RCC 7860 (cell line): Measurements from ENCODE around the gene ECHS1.
A peak's percentile ranks its signal among the peaks of the same experiment; 100 is the strongest.
"Not testable (repeated sequence)": the region's sequence is repeated elsewhere in the genome, so short reads cannot be mapped to it uniquely, and the experiment has no call there.

Experiments used
- DNase-seq: peaks from one replicate; pipeline ENCODE4 v3.0.0-alpha.2; 2015; ENCODE audit warnings: low spot score
- FAIRE-seq: peaks from 2 replicates; lab custom pipeline; 2012; peaks lifted over from hg19 to GRCh38; lab: Jason Lieb, UNC

Gene ECHS1

GRCh38 chr10:133373174-133374090, at the start of gene ECHS1:
ECHS1 (minus strand) TSS chr10:133373354; CDS start chr10:133373333, 21 bp downstream.
- FAIRE-seq = no peak
- DNase-seq = peak; percentile 82

GRCh38 chr10:133422223-133422806, 49.2 kb upstream of the ECHS1 start:
- FAIRE-seq = no peak
- no peak for DNase-seq

GRCh38 chr10:133421336-133422222, 48.4 kb upstream of the ECHS1 start:
- no peak for DNase-seq
- FAIRE-seq = no peak

GRCh38 chr10:133420579-133420978, 47.4 kb upstream of the ECHS1 start:
- no peak for FAIRE-seq
- no peak for DNase-seq

- FAIRE-seq = no peak
- no peak for DNase-seq
Observed at GRCh38 chr10:133420028-133420427, 46.9 kb upstream of the ECHS1 start.

- FAIRE-seq = no peak
- DNase-seq = no peak
Observed at GRCh38 chr10:133419211-133419950, 46.2 kb upstream of the ECHS1 start.

- no peak for FAIRE-seq
Observed at GRCh38 chr10:133418289-133418993, 45.3 kb upstream of the ECHS1 start.

GRCh38 chr10:133415752-133416151, 42.6 kb upstream of the ECHS1 start:
- FAIRE-seq (no peak), DNase-seq (no peak)

More at GRCh38 chr10:133418289-133418993, 45.3 kb upstream of the ECHS1 start:
- DNase-seq = no peak

GRCh38 chr10:133414401-133414800, 41.2 kb upstream of the ECHS1 start:
- not testable (repeated sequence) for DNase-seq, FAIRE-seq

- FAIRE-seq (no peak), DNase-seq (no peak)
Observed at GRCh38 chr10:133412381-133412711, 39.2 kb upstream of the ECHS1 start.

- DNase-seq (no peak), FAIRE-seq (no peak)
Observed at GRCh38 chr10:133411523-133412380, 38.6 kb upstream of the ECHS1 start.

- FAIRE-seq = peak; percentile 5
- DNase-seq = no peak
Observed at GRCh38 chr10:133405844-133406527, 32.8 kb upstream of the ECHS1 start.

GRCh38 chr10:133405272-133405671, 32.1 kb upstream of the ECHS1 start:
- FAIRE-seq = no peak
- no peak for DNase-seq

- FAIRE-seq (no peak), DNase-seq (no peak)
Observed at GRCh38 chr10:133403784-133404183, 30.6 kb upstream of the ECHS1 start.

- FAIRE-seq (no peak), DNase-seq (no peak)
Observed at GRCh38 chr10:133403359-133403758, 30.2 kb upstream of the ECHS1 start.

GRCh38 chr10:133401981-133402725, 29.0 kb upstream of the ECHS1 start:
- DNase-seq (no peak), FAIRE-seq (no peak)

GRCh38 chr10:133401500-133401899, 28.3 kb upstream of the ECHS1 start:
- FAIRE-seq = no peak

More at GRCh38 chr10:133401500-133401899, 28.3 kb upstream of the ECHS1 start:
- no peak for DNase-seq
